NCI-H748 treated with DMSO at 0.1 percent for 48 hours (cell line): ENCODE measurements around the gene DSE.
A peak's percentile ranks its signal among the peaks of the same experiment; 100 is the strongest.

Experiments
- DNase-seq: peaks from one replicate; lab custom pipeline; 2025; lab: John Stamatoyannopoulos, UW

Gene DSE

DNA sequence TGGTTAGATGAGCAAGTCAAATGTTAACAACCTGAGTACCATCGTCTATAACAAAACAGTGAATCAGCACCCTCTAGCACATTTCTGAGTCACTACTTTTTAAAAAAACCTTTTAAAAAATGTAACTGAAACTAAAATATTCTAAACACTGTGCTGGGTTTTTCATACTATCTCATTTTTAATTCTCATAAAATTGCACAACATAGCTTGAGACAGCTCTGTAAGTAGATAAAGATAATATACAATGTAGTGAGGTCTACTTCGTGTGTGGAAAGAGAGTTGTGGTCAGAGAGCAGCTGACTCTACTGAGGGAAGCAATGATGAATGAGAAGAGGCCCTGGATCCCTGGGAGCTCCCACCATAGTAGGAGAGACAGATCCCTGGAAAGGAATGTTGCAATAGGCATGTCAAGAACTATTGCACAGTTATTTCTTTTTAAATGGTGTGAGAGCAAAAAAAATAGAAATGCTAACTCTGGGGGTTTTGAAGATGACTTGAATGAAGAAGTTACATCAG lies 76.8 kb downstream of the DSE start:
- no peak for DNase-seq

GRCh38 chr6:116449565-116449964 lies 78.8 kb downstream of the DSE start:
- no peak for DNase-seq

DNA sequence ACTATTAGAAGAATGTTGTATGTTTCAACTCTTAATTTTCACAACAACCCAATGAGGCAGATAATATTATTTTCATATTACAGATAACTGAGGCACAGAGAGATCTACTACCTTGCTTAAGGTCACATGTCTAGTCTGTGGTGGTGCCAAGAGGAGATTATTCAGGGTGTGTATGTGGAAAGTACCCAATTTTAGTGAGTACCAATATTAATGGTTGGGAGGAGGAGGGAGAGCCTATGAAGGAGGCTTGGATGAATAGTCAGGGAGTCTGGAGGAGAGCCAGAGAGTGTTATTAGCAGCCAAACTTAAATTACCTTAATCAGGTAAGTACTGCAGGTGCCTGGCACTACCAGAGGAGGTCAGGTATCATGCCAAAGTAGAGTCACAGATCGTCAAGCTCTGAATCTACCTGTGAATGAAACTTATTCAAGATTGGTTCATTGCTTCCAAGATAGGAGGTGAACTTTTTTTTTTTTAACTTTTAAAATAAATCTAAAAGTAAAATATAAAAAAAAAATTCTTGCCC lies 79.5 kb downstream of the DSE start:
- no peak for DNase-seq

- no peak for DNase-seq
Observed at GRCh38 chr6:116450769-116451740, 80.3 kb downstream of the DSE start.

DNA sequence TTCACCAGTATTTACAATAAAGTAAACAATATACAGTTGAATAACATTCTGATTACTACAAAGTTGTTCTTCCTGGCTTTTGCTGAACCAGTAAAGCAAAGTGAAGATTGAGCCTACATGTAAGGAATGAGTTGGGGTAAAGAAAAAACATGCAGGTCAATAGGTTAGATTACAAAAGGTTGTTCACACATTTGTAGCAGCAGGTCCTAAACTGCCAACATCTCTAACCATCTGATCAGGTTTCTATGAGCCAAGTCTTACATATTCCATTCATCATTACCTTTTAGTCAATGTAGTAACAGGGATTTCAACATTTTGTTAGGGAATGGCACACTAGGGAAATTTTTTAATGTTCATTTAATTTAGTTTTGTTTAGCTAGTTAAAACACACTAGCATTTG lies 81.2 kb downstream of the DSE start:
- DNase-seq, result no peak

DNA sequence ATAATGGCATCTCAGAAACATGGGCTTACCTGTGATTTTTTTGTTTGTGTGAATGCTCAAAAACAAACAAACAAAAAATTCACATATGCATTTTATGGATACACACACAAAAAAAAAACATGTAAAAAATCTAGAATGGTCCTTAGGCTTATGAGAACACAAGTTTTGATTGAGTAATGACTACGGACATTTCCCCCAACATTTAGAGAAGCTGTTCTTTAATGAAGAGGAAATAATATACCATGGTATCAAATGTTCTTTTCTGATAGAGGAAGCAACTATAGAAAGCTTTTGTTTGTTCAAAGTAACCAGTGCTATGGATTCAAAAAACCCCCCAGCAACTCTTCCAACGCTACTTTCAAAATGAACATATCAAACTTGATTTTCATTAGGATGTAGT lies 81.8 kb downstream of the DSE start:
- no peak for DNase-seq

GRCh38 chr6:116456106-116456505 lies 85.4 kb downstream of the DSE start:
- DNase-seq, result no peak

DNA sequence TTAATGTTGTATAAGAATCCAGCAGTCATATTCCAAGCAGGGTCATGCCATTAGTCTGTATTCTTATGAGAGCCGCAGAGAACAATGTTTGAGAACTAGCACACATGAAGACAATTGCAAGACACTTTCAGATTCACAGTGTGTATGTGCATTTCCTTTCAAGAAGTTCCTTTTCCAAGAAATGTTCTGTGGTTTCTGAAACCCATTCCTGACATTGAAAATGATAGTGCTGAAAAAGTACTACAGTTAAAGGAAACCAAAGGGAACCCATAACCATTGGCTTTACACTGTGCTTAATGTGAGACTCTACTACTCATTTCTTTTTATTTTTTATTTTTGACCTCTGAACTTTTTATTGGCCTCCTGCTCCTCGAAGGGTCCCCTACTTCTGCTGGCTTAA lies 86.2 kb downstream of the DSE start:
- no peak for DNase-seq

DNA sequence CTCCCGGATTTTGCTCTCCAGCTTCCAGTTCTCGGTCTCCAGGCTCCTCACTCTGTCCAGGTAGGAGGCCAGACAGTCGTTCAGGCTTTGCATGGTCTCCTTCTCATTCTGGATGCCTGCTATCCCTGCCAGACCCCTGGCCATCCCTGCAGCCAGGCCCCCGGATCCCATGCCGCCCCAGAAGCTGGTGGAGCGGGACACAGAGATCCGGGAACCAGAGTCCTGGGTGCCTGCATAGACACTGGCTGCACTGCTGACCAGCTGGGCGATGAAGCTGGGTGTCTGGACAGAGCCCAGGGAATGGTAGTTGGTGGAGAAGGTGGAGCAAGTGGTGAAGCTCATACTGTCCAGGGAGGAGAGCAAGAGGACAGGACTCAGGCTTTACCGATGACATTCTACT lies 87.5 kb downstream of the DSE start:
- DNase-seq, result no peak

DNA sequence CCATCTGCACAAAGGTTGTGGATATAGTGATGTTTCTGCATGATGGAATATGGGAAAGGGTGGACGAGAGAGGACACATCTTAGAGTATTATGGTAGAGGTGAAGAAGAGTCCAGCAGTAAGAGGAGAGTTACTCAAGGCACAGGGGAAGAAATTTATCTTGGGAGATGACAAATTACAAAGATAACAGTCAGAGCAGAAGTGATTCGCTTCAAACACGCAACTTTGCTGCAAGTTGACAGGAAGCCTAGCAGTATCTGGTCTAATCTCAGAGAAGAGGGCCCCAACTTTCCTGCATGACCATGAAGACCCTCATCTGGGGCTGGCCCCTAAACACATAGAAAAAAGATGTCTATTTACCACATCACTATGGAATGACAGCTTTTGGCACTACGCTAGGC lies 89.2 kb downstream of the DSE start:
- DNase-seq, result no peak

DNA sequence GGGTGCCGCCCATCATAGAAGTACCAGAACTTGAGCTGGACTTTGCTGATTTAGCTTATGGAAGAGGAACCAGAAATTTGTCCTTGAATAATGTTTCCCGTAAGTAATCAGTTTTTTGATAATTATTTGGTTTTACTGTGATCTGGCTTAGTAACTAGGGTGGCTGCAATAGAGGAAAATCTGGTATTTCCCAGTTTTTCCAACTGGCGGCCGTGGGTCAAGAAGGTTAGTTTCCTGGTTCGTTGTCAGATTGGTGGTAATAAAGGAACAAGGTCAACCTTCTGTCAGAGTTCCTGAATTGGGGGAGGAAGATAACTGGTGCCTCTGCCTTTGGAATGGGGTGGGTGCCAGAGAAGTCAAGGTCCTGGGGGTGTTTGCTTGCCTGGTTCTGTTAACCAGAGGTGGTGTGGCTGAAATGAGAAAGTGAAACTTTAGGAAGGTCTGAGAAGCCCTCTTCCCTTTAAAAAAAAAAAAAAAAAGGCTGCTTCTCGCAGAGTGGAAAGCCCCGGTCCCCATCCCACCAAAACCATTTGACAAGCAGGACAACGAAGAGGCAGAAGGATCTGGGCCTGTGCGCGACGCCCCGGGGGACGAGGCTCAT lies 90.7 kb downstream of the DSE start, which contains the start of gene CALHM6:
Gene CALHM6 (plus strand): TSS at position 45 of the 601 bp plus-strand sequence. CDS start 555 bp downstream, at position 600.
- no peak for DNase-seq

- peak; percentile 22 for DNase-seq
Observed at GRCh38 chr6:116461932-116462885, 91.5 kb downstream of the DSE start.

GRCh38 chr6:116463301-116463700 lies 92.6 kb downstream of the DSE start:
- DNase-seq, result no peak

- no peak for DNase-seq
Observed at GRCh38 chr6:116465246-116465645, 94.5 kb downstream of the DSE start.

DNA sequence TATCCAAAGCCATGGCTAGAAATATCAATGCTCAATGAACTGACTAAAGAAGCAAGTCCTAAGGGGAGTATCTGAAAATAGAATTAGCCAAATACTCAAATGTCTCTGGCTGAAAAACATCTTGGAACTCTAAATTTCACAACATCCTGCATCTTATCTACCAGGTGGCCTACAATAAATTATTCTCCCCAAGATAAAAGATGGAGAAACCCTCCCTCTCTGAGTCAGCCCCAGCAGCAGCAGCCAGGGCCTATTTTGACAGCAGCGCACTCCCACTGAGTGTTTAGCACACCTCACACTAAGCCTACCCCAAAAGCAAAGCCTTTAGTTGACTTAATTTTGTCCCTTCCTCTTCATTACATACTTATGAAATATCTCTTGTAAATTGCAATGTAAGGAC lies 96.3 kb downstream of the DSE start:
- DNase-seq, result no peak

- no peak for DNase-seq
Observed at GRCh38 chr6:116467514-116467913, 96.8 kb downstream of the DSE start.

GRCh38 chr6:116468293-116468692 lies 97.5 kb downstream of the DSE start:
- no peak for DNase-seq

DNA sequence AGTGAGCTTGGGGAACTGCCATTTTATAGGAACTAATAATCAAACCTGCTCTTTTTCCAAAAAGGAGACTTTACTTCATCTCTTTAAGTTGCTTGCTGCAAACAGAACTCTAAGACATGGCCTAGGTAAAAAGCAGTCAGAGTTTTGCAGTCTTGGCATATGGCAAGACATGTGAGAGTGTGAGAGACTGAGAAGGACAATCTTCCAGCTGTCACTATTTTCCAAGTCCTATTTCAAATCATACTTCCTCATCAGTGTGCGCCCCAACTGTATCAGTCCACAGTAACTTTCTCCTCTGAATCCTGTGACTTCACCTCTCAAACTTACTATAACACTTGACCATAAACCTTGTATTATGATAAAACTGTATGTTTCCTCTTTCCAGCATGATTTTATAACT lies 100.8 kb downstream of the DSE start:
- DNase-seq, result no peak

- no peak for DNase-seq
Observed at GRCh38 chr6:116472706-116473105, 102.0 kb downstream of the DSE start.

- DNase-seq, result no peak
Observed at GRCh38 chr6:116475141-116475540, 104.4 kb downstream of the DSE start.

DNA sequence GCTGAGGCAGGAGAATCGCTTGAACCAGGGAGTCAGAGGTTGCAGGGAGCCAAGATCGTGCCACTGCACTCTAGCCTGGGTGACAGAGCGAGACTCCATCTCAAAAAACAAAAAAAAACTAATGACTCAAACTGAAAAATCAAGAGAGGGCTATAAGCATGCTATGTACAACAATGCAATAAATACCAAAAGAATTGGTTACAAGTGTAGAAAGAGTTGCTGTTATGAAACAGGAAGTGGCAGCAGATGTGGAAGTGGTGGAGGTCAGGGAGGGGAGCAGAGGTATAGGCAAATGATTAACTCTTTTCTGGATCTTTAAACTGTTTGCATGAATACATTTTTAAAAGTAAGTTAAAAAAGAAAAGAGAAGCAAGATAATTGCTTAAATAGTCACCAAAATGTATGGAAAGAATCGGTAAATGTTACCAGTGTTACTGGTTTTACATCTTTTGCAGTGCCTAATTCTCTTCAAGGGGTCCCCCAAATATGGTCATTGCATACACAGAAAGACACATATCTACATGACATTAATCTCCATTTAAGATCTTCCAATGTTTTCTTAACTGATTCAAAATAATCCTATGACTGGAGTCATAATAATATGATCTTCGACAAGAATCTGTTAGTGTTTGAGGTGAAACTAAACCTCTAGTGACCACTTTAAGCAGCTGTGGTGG lies 105.4 kb downstream of the DSE start:
- DNase-seq, result no peak
